Stimulated activated CD4-positive, alpha-beta T cell treated with anti-CD3 and anti-CD28 coated beads, Interleukin-1b, Interleukin-23, amount 100 ng/mL, for 24 hours (primary cell): ENCODE results near the gene BLCAP.

ENCODE experiments used
- DNase-seq, 4 experiments: peaks; one replicate each; pipeline ENCODE4 v3.0.0-alpha.2; 2020; ENCODE audit warnings: low read depth in 4 of 4, low spot score in 1 of 4

BLCAP gene

GRCh38 chr20:37518059-37518458 is 9.6 kb downstream of the BLCAP start:
- no peak for DNase-seq

DNA sequence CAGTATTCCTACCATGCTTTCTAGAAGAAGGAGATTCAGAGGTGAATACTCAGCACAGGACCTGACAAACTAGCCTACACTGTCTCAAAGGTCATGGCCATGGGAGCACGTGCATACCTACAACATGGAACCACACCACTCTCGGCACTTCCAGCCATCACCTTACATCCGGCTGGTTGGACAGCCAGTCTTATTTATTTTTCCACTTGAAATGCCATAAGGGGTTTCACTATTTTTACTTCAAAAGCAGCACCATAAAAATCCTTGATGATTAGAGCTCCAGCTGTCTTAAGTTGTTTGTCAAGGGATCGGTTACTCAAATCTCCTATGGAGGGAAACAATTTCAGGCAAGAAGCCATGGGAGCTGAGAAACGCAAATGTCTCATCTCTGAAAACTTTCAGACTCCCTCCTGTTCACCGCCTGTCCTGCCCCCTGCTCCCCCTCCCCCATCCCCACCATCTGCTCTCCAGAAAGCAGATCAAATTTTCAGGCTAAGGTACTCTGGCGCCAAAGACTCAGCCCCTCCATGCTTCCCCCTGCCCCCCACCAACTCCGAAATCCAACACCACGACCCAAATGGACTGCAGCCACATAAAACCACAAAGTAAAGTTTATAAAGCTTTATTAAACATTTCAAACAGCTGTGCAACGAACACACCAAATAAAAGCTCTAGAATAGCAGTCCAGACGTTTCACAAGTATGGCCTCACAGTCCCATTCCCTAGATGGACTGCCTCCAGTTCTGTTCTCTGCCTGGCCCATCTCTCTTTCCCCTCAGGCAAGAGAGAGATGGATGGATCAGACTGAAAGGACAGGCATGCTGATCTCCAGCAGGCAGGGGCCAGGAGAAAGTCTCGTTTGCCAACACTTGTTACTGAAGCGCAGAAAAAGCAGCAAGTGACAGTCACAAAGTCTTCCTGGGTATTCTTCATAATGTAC is 10.6 kb downstream of the BLCAP start:
- DNase-seq: no peak

- no peak for DNase-seq
These were observed 11.8 kb downstream of the BLCAP start for GRCh38 chr20:37515876-37516275.

GRCh38 chr20:37513779-37514359 is 13.8 kb downstream of the BLCAP start:
- no peak for DNase-seq

DNA sequence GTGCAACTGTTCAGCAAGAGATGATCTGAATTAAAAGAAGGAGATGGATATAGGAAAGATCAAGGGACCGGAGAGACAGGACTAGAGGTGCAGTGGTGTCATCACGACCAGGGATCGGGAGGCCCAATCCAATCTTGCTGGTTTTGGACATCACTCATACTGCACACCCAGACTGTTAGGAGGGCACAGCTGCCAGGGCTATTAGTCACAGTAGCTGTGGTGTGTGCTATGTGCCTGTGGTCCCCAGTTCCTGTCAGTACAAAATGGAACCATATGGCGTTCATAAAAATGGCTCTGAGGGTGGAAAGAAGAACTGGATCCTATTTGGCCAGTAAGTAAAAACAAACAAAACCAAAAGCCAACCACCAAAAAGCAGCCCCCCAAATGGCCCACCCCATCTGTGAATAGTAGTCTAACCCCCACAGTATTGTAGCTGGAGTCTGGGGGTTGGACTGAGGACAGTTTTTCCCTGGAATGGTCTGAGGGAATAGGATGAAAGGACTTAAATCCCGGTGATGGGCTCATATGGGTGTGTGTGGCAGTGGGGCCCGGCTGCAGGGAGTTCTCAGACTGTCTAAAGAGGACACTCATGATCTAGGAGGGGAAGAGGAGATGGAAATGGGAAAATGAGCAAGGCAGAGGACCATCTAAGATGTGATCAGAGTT is 15.9 kb downstream of the BLCAP start:
- no peak for DNase-seq

DNA sequence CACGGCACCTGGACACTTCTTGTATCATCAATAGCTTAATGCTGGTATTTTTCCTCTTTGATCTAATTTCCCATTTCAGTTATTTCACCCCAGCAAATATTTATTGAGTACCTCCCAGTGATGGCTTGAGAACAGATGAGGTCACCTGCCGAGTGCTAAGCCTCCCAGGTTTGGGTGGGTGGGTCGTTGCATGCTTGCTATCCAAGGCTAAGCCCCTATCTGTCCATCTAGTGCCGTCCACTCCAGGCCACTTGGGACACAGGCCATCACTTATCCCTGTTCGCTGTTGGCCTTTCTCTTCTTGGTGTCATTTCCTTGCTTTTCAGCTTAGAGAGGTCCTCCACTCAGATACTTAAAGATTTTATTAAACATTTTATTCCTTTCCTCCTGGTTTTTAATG is 17.4 kb downstream of the BLCAP start:
- DNase-seq: no peak

DNA sequence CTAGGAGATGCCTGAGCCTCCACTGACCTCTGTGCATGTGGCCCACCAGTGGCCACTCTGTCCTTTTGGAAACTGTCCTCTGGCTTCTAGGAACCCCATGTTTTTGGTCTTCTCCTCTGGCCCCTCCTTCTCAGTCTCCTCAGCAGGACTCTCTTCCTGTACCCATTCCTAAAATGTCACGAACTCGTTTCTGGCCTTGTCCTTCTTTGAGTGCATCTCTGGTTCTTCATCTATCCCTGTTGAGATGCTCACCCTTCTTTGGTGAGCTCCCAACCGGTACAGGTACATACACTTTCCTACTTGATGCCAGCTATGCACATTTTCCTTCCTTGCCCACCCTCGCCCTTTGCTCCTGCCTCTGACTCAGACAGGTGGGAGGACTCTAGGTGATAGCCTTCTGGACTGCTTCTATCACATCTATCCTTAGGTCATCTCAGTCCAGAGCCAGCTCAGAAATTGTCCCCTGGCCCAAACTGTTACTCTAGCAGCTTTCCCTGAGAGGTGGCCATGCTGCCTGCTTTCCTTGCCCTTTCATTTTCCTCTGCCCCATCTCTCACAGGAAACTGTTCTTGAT is 21.4 kb downstream of the BLCAP start:
- no peak for DNase-seq

DNA sequence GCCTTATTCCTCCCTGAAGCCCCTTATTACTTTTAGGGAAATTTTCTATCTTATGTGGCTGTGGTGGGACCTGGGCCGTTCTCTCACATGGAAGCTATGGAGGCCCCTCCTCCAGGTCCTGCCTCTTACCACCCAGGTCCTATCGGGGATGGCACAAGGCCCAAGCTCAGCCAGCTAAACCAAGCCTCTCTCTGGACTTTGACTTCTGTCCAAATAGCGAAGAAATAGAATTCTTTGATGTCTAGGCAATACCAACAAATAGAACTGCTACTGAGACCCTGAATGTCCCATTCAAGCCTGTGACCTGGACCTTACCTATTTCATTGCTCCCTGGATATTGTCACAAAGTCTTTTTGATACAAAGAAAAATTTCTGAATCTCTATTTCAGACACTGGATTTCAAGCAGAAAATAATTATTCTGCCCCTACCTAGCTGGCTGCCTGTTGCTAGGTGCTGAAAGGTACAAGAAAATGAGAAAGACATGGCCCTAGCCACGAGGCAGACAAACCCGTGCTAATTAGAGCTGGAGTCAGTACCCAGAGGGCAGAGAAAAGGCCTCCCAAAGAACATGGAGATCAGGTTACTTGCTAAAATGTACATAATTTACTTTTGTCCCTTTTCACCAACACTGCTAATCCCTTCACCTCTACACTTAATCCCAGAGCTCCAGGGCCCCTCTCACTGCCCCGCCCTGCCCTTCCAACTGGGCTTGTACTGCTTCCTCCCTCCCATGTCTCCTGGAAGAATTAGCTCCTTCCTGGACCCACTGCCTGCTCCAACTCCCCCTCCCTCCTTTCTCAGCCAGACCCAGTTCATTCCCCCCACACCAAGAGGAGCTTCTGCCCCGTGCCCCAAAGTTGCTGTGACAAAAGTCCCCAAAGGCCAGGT is 22.2 kb downstream of the BLCAP start:
- DNase-seq: no peak

DNA sequence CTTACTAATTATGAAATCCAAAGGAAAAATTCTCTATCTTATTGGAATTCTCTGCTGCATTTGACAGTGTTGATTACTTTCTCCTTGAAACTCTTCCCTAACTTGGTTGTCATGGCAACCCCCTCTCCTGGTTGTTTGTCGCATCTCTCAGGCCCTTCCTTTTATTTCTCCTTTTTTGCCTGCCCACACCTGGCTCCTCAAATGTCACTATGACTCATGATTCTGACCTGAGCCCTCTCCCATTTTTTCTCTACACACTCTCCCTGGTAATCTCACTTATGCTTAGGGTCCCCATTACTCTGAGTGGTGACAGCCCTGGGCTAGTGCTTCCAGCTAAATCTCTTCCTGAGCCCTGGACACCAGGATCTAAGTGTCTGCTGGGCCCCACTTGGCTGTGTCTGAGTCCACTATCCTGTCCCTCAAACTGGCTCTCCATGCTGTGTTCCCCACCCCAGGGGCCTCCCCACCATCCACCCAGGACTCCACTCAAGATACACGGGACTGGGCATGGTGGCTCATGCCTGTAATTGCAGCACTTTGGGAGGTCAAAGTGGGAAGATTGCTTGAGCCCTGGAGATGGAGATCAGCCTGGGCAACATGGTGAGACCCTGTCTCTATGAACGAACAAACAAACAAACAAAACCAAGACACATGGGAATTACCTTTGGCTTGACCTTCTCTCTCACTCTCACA is 23.1 kb downstream of the BLCAP start:
- no peak for DNase-seq

DNA sequence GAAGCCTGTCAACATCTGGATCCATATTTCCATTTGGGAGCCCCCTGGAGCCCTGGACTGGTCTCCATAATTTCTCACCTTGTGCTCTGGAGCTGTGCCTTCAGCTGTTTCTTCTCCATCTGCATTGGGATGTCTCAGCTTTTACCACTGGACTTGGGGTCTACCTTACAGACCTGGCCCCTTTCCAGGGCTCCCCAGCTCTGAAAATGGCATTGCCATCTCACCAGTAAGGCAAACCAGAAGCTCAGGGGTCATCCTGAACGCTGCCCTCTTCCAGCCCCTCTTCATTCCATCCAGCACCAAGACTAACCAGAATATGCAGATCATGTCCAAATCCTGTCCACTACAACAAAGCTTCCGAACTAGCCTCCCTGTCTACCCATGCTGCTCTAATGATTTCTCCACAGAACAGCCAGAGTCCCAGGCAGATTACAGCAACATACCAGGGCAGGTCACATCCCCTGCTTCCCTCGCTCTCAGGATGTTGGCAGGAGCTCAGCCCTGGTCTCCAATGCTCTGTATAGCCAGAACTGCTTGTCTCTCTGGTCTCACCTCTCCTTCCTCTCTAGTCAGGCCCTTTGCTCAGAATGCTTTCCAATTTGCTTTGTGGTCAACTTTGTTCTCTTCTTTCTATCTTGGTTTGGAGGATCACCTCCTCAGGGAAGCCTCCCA is 24.3 kb downstream of the BLCAP start:
- DNase-seq: no peak

DNA sequence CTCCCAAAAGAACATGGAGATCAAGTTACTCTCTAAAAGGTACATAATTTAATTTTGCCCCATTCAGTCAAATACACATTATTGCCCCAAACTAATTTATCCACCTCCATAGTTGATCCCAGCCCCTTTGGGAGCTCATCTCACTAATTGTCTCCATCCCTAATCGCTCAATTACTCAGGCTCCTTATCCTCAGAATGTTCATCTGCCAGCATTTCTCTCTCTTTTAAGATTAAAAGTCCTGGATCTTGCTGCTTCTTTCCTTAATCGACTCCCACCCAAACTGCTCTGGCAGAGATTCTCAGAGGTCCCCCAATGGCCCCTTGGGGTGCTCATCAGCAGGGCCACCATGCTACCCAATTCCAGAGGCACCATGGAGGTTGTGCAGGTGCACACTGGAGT is 25.0 kb downstream of the BLCAP start:
- no peak for DNase-seq

DNA sequence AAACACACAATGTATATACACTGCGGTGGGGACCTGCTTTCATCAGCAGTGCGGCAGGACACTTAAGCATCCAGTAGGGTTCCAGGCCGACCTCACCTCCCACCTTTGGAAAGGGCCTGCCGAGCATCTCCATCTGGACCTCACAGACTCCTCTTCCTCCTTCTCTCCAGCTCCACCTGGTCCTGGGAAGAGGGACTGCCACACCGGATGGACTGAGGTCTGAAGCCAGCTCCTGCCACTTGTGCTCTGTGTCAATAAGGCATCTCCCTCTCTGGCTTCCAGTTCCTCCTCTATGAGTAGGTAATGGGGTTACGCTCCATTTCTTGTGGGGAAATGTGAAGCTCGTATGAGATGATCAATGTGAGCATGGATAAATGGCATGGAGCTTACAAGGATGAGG is 25.7 kb downstream of the BLCAP start:
- no peak for DNase-seq

- no peak for DNase-seq
These were observed 27.4 kb downstream of the BLCAP start for GRCh38 chr20:37500311-37500710.

- DNase-seq: no peak
These were observed 29.5 kb downstream of the BLCAP start for GRCh38 chr20:37498066-37498665.

DNA sequence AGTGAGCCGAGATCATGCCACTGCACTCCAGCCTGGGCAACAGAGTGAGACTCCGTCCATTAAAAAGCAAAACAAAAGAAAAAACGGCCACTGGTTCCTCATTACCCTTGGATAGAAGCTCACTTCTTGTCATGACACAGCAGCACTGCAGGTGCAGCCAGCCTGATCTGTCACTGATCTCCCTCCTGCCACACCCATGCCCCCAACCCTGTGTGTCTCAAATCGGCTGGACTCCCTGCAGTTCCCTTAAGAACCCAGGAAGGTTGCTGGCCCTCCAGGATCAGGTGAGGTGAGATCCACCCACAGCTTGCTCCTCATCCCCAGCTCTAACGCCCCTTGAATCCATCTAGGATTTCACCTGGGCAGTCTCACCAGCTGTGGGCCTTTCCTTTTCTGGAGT is 32.9 kb downstream of the BLCAP start:
- no peak for DNase-seq

- DNase-seq: no peak
These were observed 33.4 kb downstream of the BLCAP start for GRCh38 chr20:37494301-37494700.

- DNase-seq: no peak
These were observed 34.7 kb downstream of the BLCAP start for GRCh38 chr20:37492945-37493344.

DNA sequence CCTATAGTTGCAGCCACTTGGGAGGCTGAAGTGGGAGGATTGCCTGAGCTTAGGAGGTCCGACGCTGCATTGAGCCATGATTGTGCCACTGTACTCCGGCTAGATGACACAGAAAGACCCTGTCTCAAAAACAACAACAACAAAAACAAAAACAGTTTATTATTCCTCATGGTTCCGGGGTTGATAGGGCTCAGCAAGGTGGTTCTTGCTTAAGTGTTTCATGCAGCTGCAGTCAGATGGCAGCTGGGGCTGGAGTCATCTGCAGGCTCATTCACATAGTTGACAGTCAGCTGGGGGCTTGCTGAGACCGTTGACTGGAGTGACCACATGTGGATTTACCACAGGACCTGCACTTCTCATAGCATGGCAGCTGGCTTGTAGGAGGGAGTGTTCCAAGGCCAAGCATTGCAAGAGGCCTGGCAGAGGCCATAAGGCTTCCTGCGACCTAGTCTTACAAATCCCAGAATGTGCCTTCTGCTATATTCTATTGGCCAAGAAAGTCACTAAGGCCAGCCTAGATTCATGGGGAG is 35.5 kb downstream of the BLCAP start:
- DNase-seq: no peak
